ENCODE results near the gene SECISBP2.

SECISBP2 gene

DNA sequence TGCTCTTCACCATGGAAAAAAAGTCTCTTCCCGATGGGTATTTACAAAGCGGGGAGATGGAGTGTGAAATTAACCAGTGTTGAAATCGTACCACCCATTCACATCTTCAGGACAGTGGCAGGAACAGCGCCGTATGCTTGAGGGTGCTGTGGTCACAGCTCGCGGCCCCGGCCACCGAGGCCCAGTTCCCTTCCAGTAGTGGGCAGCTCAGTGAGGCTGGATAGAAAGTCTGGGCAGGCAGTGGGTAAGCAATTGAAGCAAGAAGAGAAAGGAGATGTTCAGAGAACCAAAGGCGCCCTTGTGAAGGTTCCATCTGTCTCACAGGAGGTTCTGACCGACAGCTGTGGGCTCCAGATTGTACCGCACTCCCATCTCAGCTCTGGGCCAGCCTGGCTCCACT, 59.1 kb downstream of the SECISBP2 start:
- no peak for DNase-seq (ENCODE audit: low read depth in 1 of 2, low spot score in 1 of 2)
- in situ Hi-C loops (cut with HindIII; ENCODE audit: low pct_unique_long_range_greater_than_20kb, low sequenced_read_pairs) = no loop called here
- no peak for TF ChIP-seq JUND (IDR thresholded peaks at IDR 0.05; ENCODE audit: low read depth)

DNA sequence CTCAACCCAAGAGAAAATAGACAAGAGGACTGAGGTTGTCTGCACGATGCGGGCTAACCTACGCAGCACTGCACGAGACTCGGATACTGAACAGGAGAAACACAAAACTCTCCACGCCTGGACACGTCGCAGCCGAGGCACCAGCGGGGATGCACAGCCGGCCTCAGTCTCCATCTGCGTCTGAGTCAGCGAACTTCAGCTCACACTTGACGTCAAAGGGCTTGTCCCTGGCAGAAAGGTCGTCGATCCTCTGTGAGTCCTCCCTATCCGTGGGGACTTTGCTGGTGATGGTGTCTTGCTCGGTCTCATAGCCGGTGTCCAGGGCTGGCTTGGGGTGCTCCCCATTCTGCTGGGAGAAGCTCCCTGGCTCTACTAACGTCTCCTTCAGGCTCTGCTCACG, 60.2 kb downstream of the SECISBP2 start:
- in situ Hi-C loops (cut with HindIII; ENCODE audit: low pct_unique_long_range_greater_than_20kb, low sequenced_read_pairs) = no loop called here
- no peak for DNase-seq (ENCODE audit: low read depth in 1 of 2, low spot score in 1 of 2)
- TF ChIP-seq JUND (IDR thresholded peaks at IDR 0.05; ENCODE audit: low read depth) = no peak

DNA sequence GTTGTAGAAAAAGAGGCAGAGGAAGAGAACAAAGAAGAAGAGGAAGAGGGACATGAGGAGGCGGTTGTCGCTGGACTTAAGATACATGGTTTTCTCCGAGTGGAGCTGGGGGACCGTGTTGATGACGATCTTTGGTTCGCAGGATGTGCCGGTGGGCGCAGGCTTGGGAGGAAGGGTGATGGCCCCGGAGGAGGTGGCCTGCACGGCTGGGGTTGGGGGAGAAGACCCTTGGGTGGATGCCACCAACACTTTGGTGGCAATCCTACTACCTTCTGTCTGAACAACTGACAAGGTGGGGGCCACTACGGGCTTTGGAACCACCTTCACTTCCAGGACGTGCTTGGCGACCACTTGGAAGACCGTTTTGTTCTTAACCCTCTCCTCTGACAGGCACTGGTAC, 60.7 kb downstream of the SECISBP2 start:
- no peak for TF ChIP-seq JUND (IDR thresholded peaks at IDR 0.05; ENCODE audit: low read depth)
- in situ Hi-C loops (cut with HindIII; ENCODE audit: low pct_unique_long_range_greater_than_20kb, low sequenced_read_pairs) = no loop called here
- no peak for DNase-seq (ENCODE audit: low read depth in 1 of 2, low spot score in 1 of 2)

DNA sequence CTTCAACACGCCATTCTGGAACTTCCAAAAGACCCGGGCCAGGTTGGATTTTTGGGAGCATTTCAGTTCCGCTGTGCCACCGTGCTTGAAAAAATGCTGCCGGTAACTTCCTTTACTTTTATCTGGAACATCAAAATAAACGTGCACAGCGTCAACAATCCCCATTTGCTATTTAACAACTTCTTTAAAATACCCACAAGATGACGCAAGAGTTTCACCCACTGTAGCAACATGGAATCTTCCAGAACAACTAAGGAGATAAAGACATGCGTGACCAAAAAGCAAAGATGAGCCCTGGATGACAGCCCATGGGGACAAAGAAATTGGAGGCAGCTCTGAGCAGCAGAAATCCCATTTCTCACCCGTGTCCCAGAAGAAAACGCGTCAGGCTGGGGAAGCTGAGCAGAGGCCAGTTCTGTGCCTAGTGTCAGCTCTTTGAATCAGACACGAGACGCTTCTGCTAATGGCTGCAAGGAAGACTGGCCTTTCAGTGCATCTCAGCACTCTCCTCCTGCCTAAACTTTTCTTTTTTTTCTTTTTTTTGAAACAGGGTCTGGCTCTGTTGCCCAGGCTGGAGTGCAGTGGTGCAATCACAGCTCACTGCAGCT, 61.3 kb downstream of the SECISBP2 start:
- in situ Hi-C loops (cut with HindIII; ENCODE audit: low pct_unique_long_range_greater_than_20kb, low sequenced_read_pairs) = no loop called here
- DNase-seq (ENCODE audit: low read depth in 1 of 2, low spot score in 1 of 2) = peak in 1 of 2 experiments; percentile 7
- no peak for TF ChIP-seq JUND (IDR thresholded peaks at IDR 0.05; ENCODE audit: low read depth)

DNA sequence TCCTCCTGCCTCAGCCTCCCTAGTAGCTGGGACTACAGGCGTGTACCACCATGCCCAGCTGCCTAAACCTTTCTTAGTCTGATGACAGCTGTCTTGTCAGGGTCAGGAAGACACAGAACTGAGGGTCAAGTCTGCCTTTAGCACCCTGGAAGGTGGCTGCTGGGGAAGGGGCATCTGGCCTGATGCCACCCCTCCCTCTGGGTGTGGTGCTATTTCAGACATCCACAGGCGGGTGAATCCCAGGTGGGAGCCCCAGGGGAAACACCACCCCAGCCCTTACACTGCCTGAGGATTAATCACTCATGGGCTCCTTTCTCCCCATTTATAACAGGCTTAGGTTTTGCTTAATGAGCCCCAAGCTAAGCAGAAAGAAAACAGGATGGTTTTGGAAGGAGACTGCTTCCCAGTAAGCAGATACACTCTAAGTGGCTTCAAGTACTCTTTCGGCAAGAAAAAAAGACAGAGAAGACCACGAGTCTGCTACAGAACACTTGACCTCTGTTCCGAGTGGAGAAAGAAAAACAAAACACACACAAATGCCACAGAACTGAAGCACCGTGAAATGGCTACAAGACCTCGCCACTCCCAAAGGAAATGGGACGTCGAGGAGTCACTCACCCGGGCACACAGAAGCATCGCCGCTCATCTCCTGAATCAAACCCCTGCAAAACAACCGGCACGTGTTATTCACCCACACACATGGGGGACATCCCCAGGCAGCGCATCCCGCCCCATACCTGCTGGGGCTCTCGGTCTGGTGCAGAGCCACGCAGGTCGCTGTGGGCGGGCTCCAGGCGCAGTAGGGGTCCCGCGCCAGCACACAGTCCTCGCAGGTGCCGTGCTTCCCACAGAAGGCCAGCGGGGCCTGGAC, 62.4 kb downstream of the SECISBP2 start:
- no peak for TF ChIP-seq JUND (IDR thresholded peaks at IDR 0.05; ENCODE audit: low read depth)
- in situ Hi-C loops (cut with HindIII; ENCODE audit: low pct_unique_long_range_greater_than_20kb, low sequenced_read_pairs) = no loop called here
- DNase-seq (ENCODE audit: low read depth in 1 of 2, low spot score in 1 of 2) = no peak

DNA sequence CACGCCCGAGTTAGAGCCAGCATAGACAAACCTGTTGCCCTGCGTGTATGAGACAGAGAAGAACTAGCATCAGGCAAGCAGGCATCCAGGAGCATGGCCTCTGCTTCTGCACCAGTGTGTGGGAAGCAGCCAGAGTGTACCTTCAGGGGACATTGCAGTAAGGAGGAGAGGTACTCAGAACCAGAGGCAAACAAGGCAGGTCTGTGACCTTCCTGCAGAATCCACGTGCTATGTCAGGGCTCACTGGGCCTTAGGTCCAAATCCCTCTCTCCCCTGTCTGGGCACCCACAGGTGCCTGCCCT, 63.0 kb downstream of the SECISBP2 start:
- no peak for TF ChIP-seq JUND (IDR thresholded peaks at IDR 0.05; ENCODE audit: low read depth)
- no peak for DNase-seq (ENCODE audit: low read depth in 1 of 2, low spot score in 1 of 2)
- in situ Hi-C loops (cut with HindIII; ENCODE audit: low pct_unique_long_range_greater_than_20kb, low sequenced_read_pairs) = no loop called here

DNA sequence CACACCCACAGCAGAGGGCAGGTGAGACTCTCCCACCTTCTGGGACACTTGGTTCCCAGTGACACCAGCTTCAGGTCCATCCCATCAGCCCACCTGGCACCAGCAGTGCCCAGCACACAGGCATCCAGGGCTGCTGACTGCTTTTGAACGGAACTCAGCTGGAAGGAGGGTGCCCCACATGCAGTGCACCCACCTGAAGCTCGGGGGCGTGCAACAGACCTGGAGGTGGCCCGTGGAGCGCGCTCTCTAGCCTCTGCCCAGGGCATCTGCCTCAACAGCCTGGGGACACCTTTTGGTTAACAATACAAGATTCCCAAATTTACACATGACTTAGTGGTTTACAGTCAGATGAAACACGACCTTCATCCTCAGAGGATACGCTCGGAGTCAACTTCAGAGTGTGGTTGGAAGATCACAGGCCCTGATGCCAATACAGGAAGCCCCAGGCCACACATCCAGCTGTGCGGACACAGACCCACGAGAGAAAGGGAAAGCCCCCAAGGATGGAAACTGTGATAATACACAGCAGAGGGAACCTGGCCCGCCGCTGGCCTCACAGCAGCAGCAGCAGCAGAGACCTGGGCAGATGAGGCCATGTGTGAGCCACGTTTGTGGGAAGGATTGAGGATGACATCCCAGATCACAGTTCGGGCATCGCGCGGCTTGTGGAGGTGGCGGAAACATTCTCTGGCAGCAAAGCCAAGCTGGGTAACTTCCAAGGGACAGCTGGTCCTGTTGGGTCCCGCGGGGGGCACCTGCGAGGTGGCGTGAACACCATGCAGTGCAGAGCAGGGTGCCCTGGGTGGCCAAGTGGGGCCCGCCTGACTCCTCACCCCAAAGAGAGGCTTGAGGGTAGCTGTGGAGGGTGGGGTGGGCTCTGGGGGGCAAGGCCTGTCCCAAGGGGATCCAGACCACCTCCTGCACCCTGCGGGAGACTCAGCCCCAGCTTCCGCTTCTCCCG, 64.0 kb downstream of the SECISBP2 start:
- no peak for DNase-seq (ENCODE audit: low read depth in 1 of 2, low spot score in 1 of 2)
- TF ChIP-seq JUND (IDR thresholded peaks at IDR 0.05; ENCODE audit: low read depth) = no peak
- in situ Hi-C loops (cut with HindIII; ENCODE audit: low pct_unique_long_range_greater_than_20kb, low sequenced_read_pairs) = no loop called here

DNA sequence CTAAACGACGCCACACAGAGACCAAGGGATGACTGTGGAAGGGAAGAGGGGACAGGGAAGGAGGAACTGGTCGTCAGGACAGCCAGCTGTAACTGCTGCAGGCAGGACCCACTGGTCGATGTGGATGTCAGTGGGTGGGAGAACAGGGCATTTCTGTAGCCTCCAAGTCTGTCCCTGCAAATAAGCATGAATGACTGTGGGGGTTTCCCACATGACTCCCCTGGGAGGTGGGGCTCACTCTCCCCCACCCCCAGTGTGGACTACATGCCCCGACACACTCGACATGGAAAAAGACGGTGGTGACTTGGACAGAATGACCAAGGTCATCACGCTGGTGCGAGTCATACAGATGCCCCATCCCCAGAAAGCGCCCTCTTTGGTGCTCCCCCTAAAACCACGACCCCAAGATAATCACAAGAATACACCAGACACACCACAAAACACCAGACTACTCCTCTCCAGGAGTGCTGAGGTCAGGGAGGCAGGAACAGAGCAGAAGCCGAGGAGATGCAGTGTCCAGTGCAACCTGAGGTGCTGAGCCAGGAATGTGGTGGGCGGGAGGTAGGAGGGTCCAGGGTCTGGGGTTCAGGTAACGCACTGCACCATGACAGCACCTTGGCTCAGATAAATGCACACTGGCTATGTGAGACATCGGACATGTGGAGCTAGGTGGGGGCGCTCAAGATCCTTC, 64.9 kb downstream of the SECISBP2 start:
- TF ChIP-seq JUND (IDR thresholded peaks at IDR 0.05; ENCODE audit: low read depth) = no peak
- in situ Hi-C loops (cut with HindIII; ENCODE audit: low pct_unique_long_range_greater_than_20kb, low sequenced_read_pairs) = no loop called here
- no peak for DNase-seq (ENCODE audit: low read depth in 1 of 2, low spot score in 1 of 2)

DNA sequence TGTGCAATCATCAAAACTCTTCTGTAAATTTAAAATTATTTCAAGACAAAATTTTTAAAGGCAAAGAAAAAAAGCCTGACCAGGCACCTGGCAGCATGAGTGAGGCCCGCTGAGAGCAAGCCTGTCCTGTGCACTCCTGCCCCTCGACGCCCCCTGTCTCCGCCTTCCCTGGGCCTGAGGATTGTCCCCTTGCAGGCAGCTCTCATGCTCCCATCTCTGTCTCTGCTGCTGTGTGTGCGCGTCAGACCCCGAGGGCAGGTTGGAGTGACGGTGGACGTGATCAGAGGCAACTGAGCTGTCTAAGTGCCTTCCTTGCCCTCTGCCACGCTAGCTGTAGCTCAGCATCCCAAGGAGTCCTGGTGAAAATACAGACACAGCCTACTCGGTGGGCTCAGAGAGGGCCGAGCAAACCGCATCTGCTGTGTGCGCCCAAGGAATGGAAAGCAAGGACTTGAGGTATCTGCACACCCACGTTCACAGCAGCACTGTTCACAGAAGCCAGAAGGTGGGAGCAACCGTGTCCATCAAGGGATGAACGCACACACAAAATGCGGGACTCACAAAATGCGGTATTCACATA, 65.5 kb downstream of the SECISBP2 start:
- in situ Hi-C loops (cut with HindIII; ENCODE audit: low pct_unique_long_range_greater_than_20kb, low sequenced_read_pairs) = no loop called here
- no peak for TF ChIP-seq JUND (IDR thresholded peaks at IDR 0.05; ENCODE audit: low read depth)
- no peak for DNase-seq (ENCODE audit: low read depth in 1 of 2, low spot score in 1 of 2)

DNA sequence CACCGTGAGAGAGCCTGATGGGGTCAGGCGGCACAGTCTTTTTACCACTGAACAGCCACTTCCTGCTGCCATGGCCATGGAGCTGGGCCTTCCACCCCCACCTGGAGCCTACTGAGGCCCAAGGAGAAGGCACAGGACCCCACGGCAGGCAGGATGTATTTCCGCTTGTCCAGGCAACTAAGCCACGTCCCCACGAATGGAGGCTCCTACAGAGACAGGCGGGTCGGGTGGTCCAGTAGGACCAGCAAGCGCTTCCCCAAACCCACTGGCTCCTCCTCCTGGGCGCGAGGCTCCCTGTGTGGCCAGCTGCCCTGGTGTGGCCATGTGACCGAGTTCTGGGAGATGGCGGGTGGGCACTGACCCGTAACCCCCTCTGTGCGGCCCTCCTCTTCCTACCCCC, 66.5 kb downstream of the SECISBP2 start:
- no peak for TF ChIP-seq JUND (IDR thresholded peaks at IDR 0.05; ENCODE audit: low read depth)
- no peak for DNase-seq (ENCODE audit: low read depth in 1 of 2, low spot score in 1 of 2)
- in situ Hi-C loops (cut with HindIII; ENCODE audit: low pct_unique_long_range_greater_than_20kb, low sequenced_read_pairs) = no loop called here

DNA sequence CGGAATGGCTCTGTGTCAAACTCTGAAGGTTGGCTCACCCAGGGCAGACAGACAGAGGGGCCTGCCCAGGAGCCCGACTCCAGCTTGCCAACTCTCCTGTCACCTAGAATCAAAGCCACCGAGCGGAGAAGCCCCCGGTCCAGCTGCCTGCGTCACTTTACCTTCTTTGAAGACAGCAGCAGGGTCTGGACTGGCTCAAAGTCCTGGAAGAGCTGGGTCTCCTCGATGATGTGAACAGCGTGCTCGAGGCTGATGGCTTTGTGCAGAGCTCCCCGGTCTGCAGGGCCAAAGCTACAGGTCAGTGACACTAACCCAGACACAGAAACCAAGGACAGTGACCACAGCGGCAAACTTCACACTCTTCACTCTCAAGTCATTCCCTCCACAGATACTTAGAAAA, 67.9 kb downstream of the SECISBP2 start:
- TF ChIP-seq JUND (IDR thresholded peaks at IDR 0.05; ENCODE audit: low read depth) = no peak
- in situ Hi-C loops (cut with HindIII; ENCODE audit: low pct_unique_long_range_greater_than_20kb, low sequenced_read_pairs) = no loop called here
- no peak for DNase-seq (ENCODE audit: low read depth in 1 of 2, low spot score in 1 of 2)

DNA sequence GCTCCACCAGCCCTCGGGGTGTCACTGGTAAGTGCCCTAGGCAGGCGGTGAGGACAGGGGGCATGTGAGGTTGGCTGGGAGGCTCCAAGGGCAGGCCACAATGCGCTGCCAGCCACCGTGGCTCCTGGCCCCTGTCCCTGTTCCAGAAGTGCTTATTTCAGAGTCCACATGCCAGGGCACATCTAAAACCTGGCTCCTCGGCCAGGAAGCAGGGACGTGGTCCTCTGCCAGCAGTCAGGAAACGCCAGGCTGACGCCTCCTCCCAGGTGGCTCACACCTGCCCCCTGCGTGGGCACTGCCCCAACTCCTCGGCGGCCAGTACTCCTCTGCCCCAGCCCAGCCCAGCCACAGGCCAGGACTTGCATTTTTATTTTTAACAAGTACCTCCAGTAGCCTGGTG, 68.5 kb downstream of the SECISBP2 start:
- in situ Hi-C loops (cut with HindIII; ENCODE audit: low pct_unique_long_range_greater_than_20kb, low sequenced_read_pairs) = no loop called here
- TF ChIP-seq JUND (IDR thresholded peaks at IDR 0.05; ENCODE audit: low read depth) = no peak
- no peak for DNase-seq (ENCODE audit: low read depth in 1 of 2, low spot score in 1 of 2)

Data from T47D (cell line).